HEK293 (cell line): Measurements from ENCODE around the gene COTL1.

Experiments
- CTCF ChIA-PET: fragments of 350-600 bp; formaldehyde crosslinking; extraction: SDS; loops from one replicate; lab custom pipeline; 2021; ENCODE audit warnings: antibody characterized with exemption; lab: Yijun Ruan, JAX
- POLR2A ChIA-PET: fragments of 300-600 bp; formaldehyde crosslinking; extraction: SDS; loops from one replicate; lab custom pipeline; 2020; ENCODE audit warnings: antibody characterized with exemption, inconsistent platforms; lab: Yijun Ruan, JAX
- H3K27ac ChIP-seq: fragments of 200-500 bp; sonication (Bioruptor generic); 2 replicates; pipeline ENCODE4 v1.5.1; 2014; ENCODE audit warnings: low read depth, low read length, control low read depth, inconsistent platforms; ENCODE audit errors: extremely low read depth
- H3K36me3 ChIP-seq, 2 experiments: fragments of 200-500 bp in 1 of 2; sonication (Bioruptor generic) in 1 of 2; 1 replicate in 1 of 2; 2 replicates in 1 of 2; pipeline ENCODE4 v1.5.1; 2014 to 2017; ENCODE audit warnings: inconsistent platforms in 2 of 2, low read length in 2 of 2; ENCODE audit not compliant: control insufficient read depth in 2 of 2, insufficient read depth in 1 of 2
- H3K4me1 ChIP-seq: fragments of 200-500 bp; sonication (Bioruptor generic); 2 replicates; pipeline ENCODE4 v1.5.1; 2014; ENCODE audit warnings: mild to moderate bottlenecking, low read length, inconsistent platforms; ENCODE audit not compliant: control insufficient read depth, insufficient read depth
- H3K4me3 ChIP-seq: 2 replicates; pipeline ENCODE4 v1.5.1; 2011; ENCODE audit warnings: low read depth, mild to moderate bottlenecking, control low read depth, low read length, moderate library complexity
- H3K9me3 ChIP-seq: fragments of 200-500 bp; sonication (Bioruptor generic); 2 replicates; pipeline ENCODE4 v1.5.1; 2014; ENCODE audit warnings: low read depth, low read length, inconsistent platforms; ENCODE audit not compliant: control insufficient read depth, insufficient read depth
- KLF1 ChIP-seq: fragments of 450-650 bp; formaldehyde crosslinking; IDR thresholded peaks from 2 replicates; pipeline ENCODE4 v1.5.1; 2016; ENCODE audit warnings: missing biosample characterization, missing genetic modification characterization
- MYNN ChIP-seq: fragments of 450-650 bp; formaldehyde crosslinking; IDR thresholded peaks from 2 replicates; pipeline ENCODE4 v1.5.1; 2016; ENCODE audit warnings: missing biosample characterization, missing genetic modification characterization, borderline replicate concordance
- ZFP41 ChIP-seq: fragments of 450-650 bp; formaldehyde crosslinking; IDR thresholded peaks from 2 replicates; pipeline ENCODE4 v1.5.1; 2016; ENCODE audit warnings: missing biosample characterization, missing genetic modification characterization, borderline replicate concordance
- ZNF184 ChIP-seq: fragments of 450-650 bp; IDR thresholded peaks from 2 replicates; pipeline ENCODE4 v1.5.1; 2018; ENCODE audit warnings: missing biosample characterization, mild to moderate bottlenecking, missing genetic modification characterization
- ZNF664 ChIP-seq: fragments of 450-650 bp; formaldehyde crosslinking; IDR thresholded peaks from 2 replicates; pipeline ENCODE4 v1.5.1; 2016; ENCODE audit warnings: missing biosample characterization, missing genetic modification characterization
- ZNF843 ChIP-seq: fragments of 450-650 bp; formaldehyde crosslinking; IDR thresholded peaks from 2 replicates; pipeline ENCODE4 v1.5.1; 2016; ENCODE audit warnings: missing biosample characterization, missing genetic modification characterization
- TF ChIP-seq, protein P1 (sequence below): fragments of 450-650 bp; formaldehyde crosslinking; IDR thresholded peaks from 2 replicates; pipeline ENCODE4 v1.5.1; 2017; ENCODE audit warnings: missing biosample characterization, missing genetic modification characterization
- TF ChIP-seq, protein P2 (sequence below): fragments of 450-650 bp; formaldehyde crosslinking; IDR thresholded peaks from 2 replicates; pipeline ENCODE4 v1.5.1; 2016; ENCODE audit warnings: missing biosample characterization, missing genetic modification characterization
- TF ChIP-seq, protein P3 (sequence below): fragments of 450-650 bp; formaldehyde crosslinking; conservative IDR thresholded peaks from 2 replicates; pipeline ENCODE4 v1.5.1; 2016; ENCODE audit warnings: low read depth, missing biosample characterization, missing genetic modification characterization
- TF ChIP-seq, protein P4 (sequence below): fragments of 450-650 bp; formaldehyde crosslinking; IDR thresholded peaks from 2 replicates; pipeline ENCODE4 v1.5.1; 2016; ENCODE audit warnings: missing biosample characterization, missing genetic modification characterization
- TF ChIP-seq, protein P5 (sequence below): fragments of 450-650 bp; formaldehyde crosslinking; conservative IDR thresholded peaks from 2 replicates; pipeline ENCODE4 v1.5.1; 2016; ENCODE audit warnings: low read depth, missing biosample characterization, missing genetic modification characterization

The COTL1 gene

DNA sequence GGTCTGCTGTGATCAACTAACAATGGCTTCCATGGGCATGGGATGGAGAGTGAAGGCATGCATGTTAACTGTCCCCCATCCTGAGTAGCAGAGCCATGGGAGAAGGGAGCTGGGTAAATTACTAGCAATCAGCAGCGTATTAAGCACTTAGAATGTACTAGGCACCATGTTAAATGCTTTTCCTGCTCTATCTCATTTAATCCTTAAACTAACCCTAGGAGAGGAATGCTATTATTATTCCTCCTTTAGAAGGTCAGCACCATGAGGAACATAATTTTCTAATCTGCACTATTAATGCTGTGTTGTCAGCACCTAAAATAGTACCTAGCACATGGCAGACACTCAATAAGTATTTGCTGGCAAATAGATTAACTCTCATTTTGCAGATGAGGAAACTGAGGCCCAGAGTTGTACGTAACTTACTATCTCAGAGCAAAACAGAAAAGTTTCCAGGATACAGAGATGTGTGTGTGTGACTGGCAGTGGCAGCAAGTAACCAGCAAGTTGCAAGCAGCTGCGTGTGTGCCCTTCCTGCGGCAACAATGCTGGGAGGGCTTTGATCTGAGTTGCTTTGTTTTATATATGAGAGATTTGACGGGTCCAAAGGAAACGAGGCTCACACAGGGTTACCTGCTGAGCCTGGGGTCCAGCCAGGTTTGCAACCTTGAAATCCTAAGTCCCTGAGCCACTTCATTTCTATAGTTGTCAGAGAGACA is 23.9 kb upstream of the COTL1 start:
- Histone ChIP-seq H3K4me3 (no peak overlapping the region), H3K27ac (no peak overlapping the region), H3K36me3 (no peaks in the 10 kb centered on the region), H3K4me1 (no peaks in the 10 kb centered on the region), H3K9me3 (no peaks in the 10 kb centered on the region)
- POLR2A ChIA-PET, result no interaction called here
- peak; percentile 95 for TF ChIP-seq ZNF664 (tag by site-specific recombination)
- TF ChIP-seq, protein P1, sequence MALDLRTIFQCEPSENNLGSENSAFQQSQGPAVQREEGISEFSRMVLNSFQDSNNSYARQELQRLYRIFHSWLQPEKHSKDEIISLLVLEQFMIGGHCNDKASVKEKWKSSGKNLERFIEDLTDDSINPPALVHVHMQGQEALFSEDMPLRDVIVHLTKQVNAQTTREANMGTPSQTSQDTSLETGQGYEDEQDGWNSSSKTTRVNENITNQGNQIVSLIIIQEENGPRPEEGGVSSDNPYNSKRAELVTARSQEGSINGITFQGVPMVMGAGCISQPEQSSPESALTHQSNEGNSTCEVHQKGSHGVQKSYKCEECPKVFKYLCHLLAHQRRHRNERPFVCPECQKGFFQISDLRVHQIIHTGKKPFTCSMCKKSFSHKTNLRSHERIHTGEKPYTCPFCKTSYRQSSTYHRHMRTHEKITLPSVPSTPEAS (tag by site-specific recombination), result no peak
- CTCF ChIA-PET, result interaction anchor here (0.6 kb wide), 3 partner anchors 10 to 84 kb away, joined by 3 read pairs; no protein-coding TSS in a partner anchor

DNA sequence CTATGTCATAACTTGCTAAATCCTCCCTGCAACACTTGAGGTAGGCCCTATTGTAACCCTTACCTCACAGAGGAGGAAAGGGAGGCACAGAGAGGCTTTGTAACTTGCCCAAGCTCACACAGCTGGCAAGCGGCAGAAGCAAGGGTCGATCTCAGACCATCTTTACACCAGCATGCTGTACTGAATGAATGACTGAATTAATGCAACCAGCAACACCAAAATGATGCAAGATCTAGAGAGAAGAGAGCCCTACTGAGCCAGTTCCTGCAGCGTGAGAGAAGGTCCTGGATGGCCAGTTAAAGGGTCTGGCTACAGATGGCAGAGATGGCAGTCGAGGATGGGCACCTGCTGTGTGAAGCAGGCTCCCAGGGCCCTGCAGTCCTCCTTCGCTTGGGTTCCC is 22.3 kb upstream of the COTL1 start:
- TF ChIP-seq, protein P1 (tag by site-specific recombination), result no peak
- TF ChIP-seq, protein P2, sequence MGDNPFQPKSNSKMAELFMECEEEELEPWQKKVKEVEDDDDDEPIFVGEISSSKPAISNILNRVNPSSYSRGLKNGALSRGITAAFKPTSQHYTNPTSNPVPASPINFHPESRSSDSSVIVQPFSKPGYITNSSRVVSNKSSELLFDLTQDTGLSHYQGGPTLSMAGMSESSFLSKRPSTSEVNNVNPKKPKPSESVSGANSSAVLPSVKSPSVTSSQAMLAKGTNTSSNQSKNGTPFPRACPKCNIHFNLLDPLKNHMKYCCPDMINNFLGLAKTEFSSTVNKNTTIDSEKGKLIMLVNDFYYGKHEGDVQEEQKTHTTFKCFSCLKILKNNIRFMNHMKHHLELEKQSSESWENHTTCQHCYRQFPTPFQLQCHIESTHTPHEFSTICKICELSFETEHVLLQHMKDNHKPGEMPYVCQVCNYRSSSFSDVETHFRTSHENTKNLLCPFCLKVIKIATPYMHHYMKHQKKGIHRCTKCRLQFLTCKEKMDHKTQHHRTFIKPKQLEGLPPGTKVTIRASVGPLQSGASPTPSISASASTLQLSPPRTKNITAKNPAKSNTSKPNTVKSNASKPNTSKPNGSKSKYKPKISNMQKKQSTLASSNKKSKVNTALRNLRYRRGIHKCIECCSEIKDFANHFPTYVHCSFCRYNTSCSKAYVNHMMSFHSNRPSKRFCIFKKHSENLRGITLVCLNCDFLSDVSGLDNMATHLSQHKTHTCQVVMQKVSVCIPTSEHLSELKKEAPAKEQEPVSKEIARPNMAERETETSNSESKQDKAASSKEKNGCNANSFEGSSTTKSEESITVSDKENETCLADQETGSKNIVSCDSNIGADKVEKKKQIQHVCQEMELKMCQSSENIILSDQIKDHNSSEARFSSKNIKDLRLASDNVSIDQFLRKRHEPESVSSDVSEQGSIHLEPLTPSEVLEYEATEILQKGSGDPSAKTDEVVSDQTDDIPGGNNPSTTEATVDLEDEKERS, result no peak
- TF ChIP-seq, all 188 proteins: peak for 0
- ChIA-PET CTCF (no interaction called here), POLR2A (no interaction called here)
- H3K27ac ChIP-seq, result no peak overlapping the region
- no peaks in the 10 kb centered on the region for H3K36me3 ChIP-seq
- no peaks in the 10 kb centered on the region for H3K4me1 ChIP-seq
- no peak overlapping the region for H3K4me3 ChIP-seq
- H3K9me3 ChIP-seq, result no peaks in the 10 kb centered on the region

DNA sequence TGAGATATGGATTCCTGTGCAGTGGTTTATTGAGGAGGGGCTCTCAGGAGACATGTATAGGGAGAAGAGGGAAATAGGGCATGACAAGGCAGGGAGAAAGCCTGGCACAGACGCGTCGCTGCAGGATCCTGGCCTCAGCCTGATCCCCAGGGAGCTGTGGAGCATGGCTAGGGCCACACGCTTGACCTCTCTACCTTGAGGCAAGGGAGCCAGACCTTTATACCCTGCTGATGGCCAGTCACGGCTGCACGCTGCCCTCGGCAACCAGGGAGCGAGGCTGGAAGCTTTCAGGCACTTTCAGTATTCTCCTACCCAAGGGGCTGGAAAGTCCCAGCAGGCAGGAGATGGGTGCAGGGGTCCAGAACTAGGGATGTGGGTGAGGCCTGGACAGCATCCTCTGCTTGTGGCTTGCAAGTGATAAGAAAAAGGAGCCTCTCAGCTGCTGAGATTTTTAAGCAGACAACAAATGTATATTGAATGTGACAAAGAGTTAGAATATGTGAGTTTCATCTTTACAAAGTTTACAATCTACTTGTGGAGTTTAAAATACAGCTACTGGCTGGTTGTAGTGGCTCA is 20.4 kb upstream of the COTL1 start:
- H3K36me3 ChIP-seq, result no peaks in the 10 kb centered on the region
- no peak overlapping the region for H3K27ac ChIP-seq
- POLR2A ChIA-PET, result no interaction called here
- H3K4me1 ChIP-seq, result no peaks in the 10 kb centered on the region
- CTCF ChIA-PET, result interaction anchor here (0.7 to 2.6 kb wide), 2 partner anchors 16 to 213 kb away, joined by 4 to 15 read pairs; no protein-coding TSS in a partner anchor
- TF ChIP-seq, protein P3, sequence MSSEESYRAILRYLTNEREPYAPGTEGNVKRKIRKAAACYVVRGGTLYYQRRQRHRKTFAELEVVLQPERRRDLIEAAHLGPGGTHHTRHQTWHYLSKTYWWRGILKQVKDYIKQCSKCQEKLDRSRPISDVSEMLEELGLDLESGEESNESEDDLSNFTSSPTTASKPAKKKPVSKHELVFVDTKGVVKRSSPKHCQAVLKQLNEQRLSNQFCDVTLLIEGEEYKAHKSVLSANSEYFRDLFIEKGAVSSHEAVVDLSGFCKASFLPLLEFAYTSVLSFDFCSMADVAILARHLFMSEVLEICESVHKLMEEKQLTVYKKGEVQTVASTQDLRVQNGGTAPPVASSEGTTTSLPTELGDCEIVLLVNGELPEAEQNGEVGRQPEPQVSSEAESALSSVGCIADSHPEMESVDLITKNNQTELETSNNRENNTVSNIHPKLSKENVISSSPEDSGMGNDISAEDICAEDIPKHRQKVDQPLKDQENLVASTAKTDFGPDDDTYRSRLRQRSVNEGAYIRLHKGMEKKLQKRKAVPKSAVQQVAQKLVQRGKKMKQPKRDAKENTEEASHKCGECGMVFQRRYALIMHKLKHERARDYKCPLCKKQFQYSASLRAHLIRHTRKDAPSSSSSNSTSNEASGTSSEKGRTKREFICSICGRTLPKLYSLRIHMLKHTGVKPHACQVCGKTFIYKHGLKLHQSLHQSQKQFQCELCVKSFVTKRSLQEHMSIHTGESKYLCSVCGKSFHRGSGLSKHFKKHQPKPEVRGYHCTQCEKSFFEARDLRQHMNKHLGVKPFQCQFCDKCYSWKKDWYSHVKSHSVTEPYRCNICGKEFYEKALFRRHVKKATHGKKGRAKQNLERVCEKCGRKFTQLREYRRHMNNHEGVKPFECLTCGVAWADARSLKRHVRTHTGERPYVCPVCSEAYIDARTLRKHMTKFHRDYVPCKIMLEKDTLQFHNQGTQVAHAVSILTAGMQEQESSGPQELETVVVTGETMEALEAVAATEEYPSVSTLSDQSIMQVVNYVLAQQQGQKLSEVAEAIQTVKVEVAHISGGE, result no peak
- TF ChIP-seq ZNF184, result no peak
- TF ChIP-seq, protein P4, sequence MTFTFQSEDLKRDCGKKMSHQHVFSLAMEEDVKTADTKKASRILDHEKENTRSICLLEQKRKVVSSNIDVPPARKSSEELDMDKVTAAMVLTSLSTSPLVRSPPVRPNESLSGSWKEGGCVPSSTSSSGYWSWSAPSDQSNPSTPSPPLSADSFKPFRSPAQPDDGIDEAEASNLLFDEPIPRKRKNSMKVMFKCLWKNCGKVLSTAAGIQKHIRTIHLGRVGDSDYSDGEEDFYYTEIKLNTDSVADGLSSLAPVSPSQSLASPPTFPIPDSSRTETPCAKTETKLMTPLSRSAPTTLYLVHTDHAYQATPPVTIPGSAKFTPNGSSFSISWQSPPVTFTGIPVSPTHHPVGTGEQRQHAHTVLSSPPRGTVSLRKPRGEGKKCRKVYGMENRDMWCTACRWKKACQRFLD (tag by site-specific recombination), result no peak
- no peak for TF ChIP-seq KLF1 (tag by site-specific recombination)
- TF ChIP-seq, protein P5, sequence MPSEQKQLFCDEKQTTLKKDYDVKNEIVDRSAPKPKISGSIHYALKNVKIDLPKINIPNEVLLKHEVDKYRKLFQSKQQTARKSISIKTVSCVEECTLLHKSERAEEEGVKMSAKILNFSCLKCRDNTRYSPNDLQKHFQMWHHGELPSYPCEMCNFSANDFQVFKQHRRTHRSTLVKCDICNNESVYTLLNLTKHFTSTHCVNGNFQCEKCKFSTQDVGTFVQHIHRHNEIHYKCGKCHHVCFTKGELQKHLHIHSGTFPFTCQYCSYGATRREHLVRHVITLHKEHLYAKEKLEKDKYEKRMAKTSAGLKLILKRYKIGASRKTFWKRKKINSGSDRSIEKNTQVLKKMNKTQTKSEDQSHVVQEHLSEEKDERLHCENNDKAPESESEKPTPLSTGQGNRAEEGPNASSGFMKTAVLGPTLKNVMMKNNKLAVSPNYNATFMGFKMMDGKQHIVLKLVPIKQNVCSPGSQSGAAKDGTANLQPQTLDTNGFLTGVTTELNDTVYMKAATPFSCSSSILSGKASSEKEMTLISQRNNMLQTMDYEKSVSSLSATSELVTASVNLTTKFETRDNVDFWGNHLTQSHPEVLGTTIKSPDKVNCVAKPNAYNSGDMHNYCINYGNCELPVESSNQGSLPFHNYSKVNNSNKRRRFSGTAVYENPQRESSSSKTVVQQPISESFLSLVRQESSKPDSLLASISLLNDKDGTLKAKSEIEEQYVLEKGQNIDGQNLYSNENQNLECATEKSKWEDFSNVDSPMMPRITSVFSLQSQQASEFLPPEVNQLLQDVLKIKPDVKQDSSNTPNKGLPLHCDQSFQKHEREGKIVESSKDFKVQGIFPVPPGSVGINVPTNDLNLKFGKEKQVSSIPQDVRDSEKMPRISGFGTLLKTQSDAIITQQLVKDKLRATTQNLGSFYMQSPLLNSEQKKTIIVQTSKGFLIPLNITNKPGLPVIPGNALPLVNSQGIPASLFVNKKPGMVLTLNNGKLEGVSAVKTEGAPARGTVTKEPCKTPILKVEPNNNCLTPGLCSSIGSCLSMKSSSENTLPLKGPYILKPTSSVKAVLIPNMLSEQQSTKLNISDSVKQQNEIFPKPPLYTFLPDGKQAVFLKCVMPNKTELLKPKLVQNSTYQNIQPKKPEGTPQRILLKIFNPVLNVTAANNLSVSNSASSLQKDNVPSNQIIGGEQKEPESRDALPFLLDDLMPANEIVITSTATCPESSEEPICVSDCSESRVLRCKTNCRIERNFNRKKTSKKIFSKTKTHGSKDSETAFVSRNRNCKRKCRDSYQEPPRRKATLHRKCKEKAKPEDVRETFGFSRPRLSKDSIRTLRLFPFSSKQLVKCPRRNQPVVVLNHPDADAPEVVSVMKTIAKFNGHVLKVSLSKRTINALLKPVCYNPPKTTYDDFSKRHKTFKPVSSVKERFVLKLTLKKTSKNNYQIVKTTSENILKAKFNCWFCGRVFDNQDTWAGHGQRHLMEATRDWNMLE, result no peak
- TF ChIP-seq ZFP41 (tag by site-specific recombination), result no peak
- TF ChIP-seq ZNF843 (tag by site-specific recombination), result no peak
- no peak for TF ChIP-seq MYNN
- no peak overlapping the region for H3K4me3 ChIP-seq
- no peaks in the 10 kb centered on the region for H3K9me3 ChIP-seq
